Breast epithelium (tissue), 3 donors: ENCODE measurements around the gene ZNF611.
"Not testable (repeated sequence)": the region's sequence is repeated elsewhere in the genome, so short reads cannot be mapped to it uniquely, and the experiment has no call there.

Experiments
- POLR2A ChIP-seq: fragments of 450-650 bp; IDR thresholded peaks from one replicate; pipeline ENCODE4 v1.6.1; 2016; ENCODE audit warnings: antibody characterized with exemption, mild to moderate bottlenecking, moderate library complexity
- POLR2AphosphoS5 ChIP-seq, 3 donors: sonication (generic); formaldehyde crosslinking; IDR thresholded peaks; one replicate each; pipeline ENCODE4 v1.6.1; 2017; ENCODE audit warnings: antibody characterized with exemption in 3 of 3
- TF ChIP-seq, protein P1 (sequence below), 3 donors: fragments of 450-650 bp; IDR thresholded peaks; one replicate each; pipeline ENCODE4 v1.5.1; 2016 to 2017; ENCODE audit warnings: antibody characterized with exemption in 3 of 3, mild to moderate bottlenecking in 3 of 3, moderate library complexity in 3 of 3

DNA sequence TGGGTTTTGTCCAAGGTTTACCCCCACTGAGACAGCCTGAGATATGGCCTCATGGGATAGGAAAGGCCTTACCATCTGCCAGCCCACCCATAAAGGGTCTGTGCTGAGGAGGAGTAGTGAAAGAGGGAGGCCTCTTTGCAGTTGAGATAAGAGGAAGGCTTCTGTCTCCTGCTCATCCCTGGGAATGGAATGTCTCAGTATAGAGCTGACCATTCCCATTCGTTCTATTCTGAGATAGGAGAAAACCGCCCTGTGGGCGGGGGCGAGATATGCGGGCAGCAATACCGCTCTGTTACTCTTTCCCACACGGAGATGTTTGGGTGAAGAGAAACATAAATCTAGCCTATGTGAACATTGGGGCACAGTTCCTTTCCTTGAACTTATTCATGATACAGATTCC, 6.5 kb upstream of the ZNF611 start:
- TF ChIP-seq, protein P1, sequence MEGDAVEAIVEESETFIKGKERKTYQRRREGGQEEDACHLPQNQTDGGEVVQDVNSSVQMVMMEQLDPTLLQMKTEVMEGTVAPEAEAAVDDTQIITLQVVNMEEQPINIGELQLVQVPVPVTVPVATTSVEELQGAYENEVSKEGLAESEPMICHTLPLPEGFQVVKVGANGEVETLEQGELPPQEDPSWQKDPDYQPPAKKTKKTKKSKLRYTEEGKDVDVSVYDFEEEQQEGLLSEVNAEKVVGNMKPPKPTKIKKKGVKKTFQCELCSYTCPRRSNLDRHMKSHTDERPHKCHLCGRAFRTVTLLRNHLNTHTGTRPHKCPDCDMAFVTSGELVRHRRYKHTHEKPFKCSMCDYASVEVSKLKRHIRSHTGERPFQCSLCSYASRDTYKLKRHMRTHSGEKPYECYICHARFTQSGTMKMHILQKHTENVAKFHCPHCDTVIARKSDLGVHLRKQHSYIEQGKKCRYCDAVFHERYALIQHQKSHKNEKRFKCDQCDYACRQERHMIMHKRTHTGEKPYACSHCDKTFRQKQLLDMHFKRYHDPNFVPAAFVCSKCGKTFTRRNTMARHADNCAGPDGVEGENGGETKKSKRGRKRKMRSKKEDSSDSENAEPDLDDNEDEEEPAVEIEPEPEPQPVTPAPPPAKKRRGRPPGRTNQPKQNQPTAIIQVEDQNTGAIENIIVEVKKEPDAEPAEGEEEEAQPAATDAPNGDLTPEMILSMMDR (IDR thresholded peaks at IDR 0.05): not testable (repeated sequence)
- not testable (repeated sequence) for TF ChIP-seq POLR2A; POLR2AphosphoS5 (IDR thresholded peaks at IDR 0.05)
